HepG2 (cell line): ENCODE data around the gene HPCAL1. TPM values are rescaled to one million over a fixed set of nuclear protein-coding genes. Genes with fewer than 3 reads are reported as not detected.

Experiments
- ATF7 ChIP-seq, 2 experiments: fragments of 450-650 bp in 1 of 2; sonication (generic) in 1 of 2; formaldehyde crosslinking in 1 of 2; IDR thresholded peaks; 2 replicates each; pipeline versions ENCODE4 v1.4.0 to v1.6.1; 2016 to 2020; ENCODE audit warnings: antibody characterized with exemption in 1 of 2, mild to moderate bottlenecking in 1 of 2, missing genetic modification reagents in 1 of 2
- CEBPB ChIP-seq: IDR thresholded peaks from 2 replicates; pipeline ENCODE4 v1.6.1; 2011; ENCODE audit warnings: low read depth, low read length, improper control_type of control experiment, borderline replicate concordance
- ZNF776 ChIP-seq: sonication (generic); formaldehyde crosslinking; IDR thresholded peaks from 2 replicates; pipeline ENCODE4 v1.4.0; 2020; ENCODE audit warnings: mild to moderate bottlenecking, missing genetic modification reagents
- polyA plus RNA-seq, 8 experiments: library from polyadenylated mRNA; depleted of rRNA in 3 of 8; stranded (reverse) in 7 of 8; unstranded in 1 of 8; fragments of >200 nt; fragmentation: Illumina TruSeq in 4 of 8; extraction: Trizol in 4 of 8; gene quantifications; 2 replicates each; pipeline versions ENCODE4 v1.2.1 to v1.2.3, GENCODE V29; 2011 to 2016; ENCODE audit warnings: low read depth in 4 of 8, missing spikeins in 1 of 8, mixed read lengths in 1 of 8; ENCODE audit not compliant: insufficient read depth in 1 of 8
- total RNA-seq, 5 experiments: library from RNA; depleted of rRNA; stranded (reverse); fragments of >200 nt; fragmentation: Illumina TruSeq; extraction: Trizol; gene quantifications; 2 replicates each; pipeline ENCODE4 v1.2.3, GENCODE V29; 2016; ENCODE audit warnings: low read depth in 1 of 5
- TF ChIP-seq, protein P1 (sequence below): sonication (generic); formaldehyde crosslinking; IDR thresholded peaks from 2 replicates; pipeline ENCODE4 v1.4.0; 2020; ENCODE audit warnings: mild to moderate bottlenecking, low read depth, missing genetic modification reagents
- TF ChIP-seq, protein P2 (sequence below), 2 experiments: sonication (generic) in 1 of 2; formaldehyde crosslinking in 1 of 2; IDR thresholded peaks; 2 replicates each; pipeline versions ENCODE4 v1.4.0 to v1.6.1; 2016 to 2020; ENCODE audit warnings: borderline replicate concordance in 1 of 2, low read depth in 1 of 2, mild to moderate bottlenecking in 1 of 2, missing genetic modification reagents in 1 of 2
- TF ChIP-seq, protein P3 (sequence below): sonication (generic); formaldehyde crosslinking; conservative IDR thresholded peaks from 2 replicates; pipeline ENCODE4 v1.4.0; 2020; ENCODE audit warnings: mild to moderate bottlenecking, missing genetic modification reagents, moderate library complexity
- TF ChIP-seq, protein P4 (sequence below): sonication (generic); formaldehyde crosslinking; IDR thresholded peaks from 2 replicates; pipeline ENCODE4 v1.5.1; 2020; ENCODE audit warnings: mild to moderate bottlenecking, missing genetic modification reagents, moderate library complexity
- TF ChIP-seq, protein P5 (sequence below): sonication (generic); formaldehyde crosslinking; IDR thresholded peaks from 2 replicates; pipeline ENCODE4 v1.5.0; 2020; ENCODE audit warnings: missing genetic modification reagents
- TF ChIP-seq, protein P6 (sequence below): sonication (generic); formaldehyde crosslinking; IDR thresholded peaks from 2 replicates; pipeline ENCODE4 v1.5.0; 2020; ENCODE audit warnings: missing genetic modification reagents

HPCAL1 gene
- total and polyA plus RNA-seq, 2 of the 13 experiments (the other 11 are each of a cell fraction or from before 2014, with no cell fraction given): 29.5 to 29.9 TPM

DNA sequence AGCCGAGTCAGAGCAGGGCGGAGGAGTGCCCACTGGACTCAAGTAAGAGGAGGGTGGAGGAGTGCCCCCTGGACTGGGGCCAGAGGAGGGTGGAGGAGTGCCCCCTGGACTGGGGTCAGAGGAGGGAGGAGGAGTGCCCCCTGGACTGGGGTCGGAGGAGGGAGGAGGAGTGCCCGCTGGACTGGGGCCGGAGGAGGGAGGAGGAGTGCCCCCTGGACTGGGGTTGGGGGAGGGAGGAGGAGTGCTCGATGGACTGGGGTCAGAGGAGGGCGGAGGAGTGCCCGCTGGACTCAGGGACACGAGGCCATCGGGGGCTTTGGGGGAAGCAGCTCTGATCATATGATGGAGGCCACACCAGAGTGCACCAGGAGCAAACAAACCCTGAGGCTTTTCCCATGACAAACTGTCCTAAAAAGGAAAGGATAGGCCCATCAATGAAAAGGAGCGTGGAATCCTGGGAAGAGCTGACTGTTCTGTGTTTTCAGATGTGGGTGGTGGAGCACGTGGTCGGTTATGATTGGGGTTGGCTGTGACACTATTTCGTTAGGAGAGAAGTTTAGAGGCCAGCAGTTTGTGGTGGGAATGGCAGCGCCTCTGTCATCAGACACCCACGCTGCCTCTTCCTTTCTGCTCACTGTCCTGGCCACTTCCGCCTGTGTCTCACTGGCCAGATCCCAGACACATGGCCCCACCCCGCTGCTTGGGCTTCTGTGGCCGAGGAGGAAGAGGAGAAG lies 24.5 kb upstream of the HPCAL1 start (continued):
- TF ChIP-seq, protein P1, sequence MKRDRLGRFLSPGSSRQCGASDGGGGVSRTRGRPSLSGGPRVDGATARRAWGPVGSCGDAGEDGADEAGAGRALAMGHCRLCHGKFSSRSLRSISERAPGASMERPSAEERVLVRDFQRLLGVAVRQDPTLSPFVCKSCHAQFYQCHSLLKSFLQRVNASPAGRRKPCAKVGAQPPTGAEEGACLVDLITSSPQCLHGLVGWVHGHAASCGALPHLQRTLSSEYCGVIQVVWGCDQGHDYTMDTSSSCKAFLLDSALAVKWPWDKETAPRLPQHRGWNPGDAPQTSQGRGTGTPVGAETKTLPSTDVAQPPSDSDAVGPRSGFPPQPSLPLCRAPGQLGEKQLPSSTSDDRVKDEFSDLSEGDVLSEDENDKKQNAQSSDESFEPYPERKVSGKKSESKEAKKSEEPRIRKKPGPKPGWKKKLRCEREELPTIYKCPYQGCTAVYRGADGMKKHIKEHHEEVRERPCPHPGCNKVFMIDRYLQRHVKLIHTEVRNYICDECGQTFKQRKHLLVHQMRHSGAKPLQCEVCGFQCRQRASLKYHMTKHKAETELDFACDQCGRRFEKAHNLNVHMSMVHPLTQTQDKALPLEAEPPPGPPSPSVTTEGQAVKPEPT: peak; percentile 76; the same call in 1 of the 2 replicates
- TF ChIP-seq, protein P2, sequence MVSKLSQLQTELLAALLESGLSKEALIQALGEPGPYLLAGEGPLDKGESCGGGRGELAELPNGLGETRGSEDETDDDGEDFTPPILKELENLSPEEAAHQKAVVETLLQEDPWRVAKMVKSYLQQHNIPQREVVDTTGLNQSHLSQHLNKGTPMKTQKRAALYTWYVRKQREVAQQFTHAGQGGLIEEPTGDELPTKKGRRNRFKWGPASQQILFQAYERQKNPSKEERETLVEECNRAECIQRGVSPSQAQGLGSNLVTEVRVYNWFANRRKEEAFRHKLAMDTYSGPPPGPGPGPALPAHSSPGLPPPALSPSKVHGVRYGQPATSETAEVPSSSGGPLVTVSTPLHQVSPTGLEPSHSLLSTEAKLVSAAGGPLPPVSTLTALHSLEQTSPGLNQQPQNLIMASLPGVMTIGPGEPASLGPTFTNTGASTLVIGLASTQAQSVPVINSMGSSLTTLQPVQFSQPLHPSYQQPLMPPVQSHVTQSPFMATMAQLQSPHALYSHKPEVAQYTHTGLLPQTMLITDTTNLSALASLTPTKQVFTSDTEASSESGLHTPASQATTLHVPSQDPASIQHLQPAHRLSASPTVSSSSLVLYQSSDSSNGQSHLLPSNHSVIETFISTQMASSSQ (IDR thresholded peaks at IDR 0.05; ENCODE audit: low read depth): 0 out of 2 replicates have a peak, but pooled peaks have one; percentile 4
- TF ChIP-seq, protein P2 (CRISPR knock-in tag; IDR thresholded peaks at IDR 0.05; ENCODE audit: borderline replicate concordance): 0 out of 2 replicates have a peak, but pooled peaks have one; percentile 30
- TF ChIP-seq, protein P3, sequence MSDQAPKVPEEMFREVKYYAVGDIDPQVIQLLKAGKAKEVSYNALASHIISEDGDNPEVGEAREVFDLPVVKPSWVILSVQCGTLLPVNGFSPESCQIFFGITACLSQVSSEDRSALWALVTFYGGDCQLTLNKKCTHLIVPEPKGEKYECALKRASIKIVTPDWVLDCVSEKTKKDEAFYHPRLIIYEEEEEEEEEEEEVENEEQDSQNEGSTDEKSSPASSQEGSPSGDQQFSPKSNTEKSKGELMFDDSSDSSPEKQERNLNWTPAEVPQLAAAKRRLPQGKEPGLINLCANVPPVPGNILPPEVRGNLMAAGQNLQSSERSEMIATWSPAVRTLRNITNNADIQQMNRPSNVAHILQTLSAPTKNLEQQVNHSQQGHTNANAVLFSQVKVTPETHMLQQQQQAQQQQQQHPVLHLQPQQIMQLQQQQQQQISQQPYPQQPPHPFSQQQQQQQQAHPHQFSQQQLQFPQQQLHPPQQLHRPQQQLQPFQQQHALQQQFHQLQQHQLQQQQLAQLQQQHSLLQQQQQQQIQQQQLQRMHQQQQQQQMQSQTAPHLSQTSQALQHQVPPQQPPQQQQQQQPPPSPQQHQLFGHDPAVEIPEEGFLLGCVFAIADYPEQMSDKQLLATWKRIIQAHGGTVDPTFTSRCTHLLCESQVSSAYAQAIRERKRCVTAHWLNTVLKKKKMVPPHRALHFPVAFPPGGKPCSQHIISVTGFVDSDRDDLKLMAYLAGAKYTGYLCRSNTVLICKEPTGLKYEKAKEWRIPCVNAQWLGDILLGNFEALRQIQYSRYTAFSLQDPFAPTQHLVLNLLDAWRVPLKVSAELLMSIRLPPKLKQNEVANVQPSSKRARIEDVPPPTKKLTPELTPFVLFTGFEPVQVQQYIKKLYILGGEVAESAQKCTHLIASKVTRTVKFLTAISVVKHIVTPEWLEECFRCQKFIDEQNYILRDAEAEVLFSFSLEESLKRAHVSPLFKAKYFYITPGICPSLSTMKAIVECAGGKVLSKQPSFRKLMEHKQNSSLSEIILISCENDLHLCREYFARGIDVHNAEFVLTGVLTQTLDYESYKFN (CRISPR knock-in tag): peak; percentile 94
- no peak for TF ChIP-seq CEBPB
- TF ChIP-seq, protein P4, sequence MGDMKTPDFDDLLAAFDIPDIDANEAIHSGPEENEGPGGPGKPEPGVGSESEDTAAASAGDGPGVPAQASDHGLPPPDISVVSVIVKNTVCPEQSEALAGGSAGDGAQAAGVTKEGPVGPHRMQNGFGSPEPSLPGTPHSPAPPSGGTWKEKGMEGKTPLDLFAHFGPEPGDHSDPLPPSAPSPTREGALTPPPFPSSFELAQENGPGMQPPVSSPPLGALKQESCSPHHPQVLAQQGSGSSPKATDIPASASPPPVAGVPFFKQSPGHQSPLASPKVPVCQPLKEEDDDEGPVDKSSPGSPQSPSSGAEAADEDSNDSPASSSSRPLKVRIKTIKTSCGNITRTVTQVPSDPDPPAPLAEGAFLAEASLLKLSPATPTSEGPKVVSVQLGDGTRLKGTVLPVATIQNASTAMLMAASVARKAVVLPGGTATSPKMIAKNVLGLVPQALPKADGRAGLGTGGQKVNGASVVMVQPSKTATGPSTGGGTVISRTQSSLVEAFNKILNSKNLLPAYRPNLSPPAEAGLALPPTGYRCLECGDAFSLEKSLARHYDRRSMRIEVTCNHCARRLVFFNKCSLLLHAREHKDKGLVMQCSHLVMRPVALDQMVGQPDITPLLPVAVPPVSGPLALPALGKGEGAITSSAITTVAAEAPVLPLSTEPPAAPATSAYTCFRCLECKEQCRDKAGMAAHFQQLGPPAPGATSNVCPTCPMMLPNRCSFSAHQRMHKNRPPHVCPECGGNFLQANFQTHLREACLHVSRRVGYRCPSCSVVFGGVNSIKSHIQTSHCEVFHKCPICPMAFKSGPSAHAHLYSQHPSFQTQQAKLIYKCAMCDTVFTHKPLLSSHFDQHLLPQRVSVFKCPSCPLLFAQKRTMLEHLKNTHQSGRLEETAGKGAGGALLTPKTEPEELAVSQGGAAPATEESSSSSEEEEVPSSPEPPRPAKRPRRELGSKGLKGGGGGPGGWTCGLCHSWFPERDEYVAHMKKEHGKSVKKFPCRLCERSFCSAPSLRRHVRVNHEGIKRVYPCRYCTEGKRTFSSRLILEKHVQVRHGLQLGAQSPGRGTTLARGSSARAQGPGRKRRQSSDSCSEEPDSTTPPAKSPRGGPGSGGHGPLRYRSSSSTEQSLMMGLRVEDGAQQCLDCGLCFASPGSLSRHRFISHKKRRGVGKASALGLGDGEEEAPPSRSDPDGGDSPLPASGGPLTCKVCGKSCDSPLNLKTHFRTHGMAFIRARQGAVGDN: peak; percentile 93
- TF ChIP-seq, protein P5, sequence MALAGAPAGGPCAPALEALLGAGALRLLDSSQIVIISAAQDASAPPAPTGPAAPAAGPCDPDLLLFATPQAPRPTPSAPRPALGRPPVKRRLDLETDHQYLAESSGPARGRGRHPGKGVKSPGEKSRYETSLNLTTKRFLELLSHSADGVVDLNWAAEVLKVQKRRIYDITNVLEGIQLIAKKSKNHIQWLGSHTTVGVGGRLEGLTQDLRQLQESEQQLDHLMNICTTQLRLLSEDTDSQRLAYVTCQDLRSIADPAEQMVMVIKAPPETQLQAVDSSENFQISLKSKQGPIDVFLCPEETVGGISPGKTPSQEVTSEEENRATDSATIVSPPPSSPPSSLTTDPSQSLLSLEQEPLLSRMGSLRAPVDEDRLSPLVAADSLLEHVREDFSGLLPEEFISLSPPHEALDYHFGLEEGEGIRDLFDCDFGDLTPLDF (CRISPR knock-in tag): no peak
- TF ChIP-seq, protein P6, sequence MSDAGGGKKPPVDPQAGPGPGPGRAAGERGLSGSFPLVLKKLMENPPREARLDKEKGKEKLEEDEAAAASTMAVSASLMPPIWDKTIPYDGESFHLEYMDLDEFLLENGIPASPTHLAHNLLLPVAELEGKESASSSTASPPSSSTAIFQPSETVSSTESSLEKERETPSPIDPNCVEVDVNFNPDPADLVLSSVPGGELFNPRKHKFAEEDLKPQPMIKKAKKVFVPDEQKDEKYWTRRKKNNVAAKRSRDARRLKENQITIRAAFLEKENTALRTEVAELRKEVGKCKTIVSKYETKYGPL: peak; percentile 45; the same call in 1 of the 2 replicates
- TF ChIP-seq ATF7 (IDR thresholded peaks at IDR 0.05): no peak
- no peak; the same call in 1 of the 2 replicates for TF ChIP-seq ATF7 (CRISPR knock-in tag; IDR thresholded peaks at IDR 0.05)
- TF ChIP-seq ZNF776: no peak; the same call in 1 of the 2 replicates
